GM21367 (cell line): ENCODE data around the gene STIP1.
A peak's percentile ranks its signal among the peaks of the same experiment; 100 is the strongest.

Experiments
- ATAC-seq: cut with Tn5 transposase; IDR thresholded peaks from one replicate; pipeline ENCODE4 v1.9.1; 2021; ENCODE audit not compliant: unreplicated experiment

The STIP1 gene

DNA sequence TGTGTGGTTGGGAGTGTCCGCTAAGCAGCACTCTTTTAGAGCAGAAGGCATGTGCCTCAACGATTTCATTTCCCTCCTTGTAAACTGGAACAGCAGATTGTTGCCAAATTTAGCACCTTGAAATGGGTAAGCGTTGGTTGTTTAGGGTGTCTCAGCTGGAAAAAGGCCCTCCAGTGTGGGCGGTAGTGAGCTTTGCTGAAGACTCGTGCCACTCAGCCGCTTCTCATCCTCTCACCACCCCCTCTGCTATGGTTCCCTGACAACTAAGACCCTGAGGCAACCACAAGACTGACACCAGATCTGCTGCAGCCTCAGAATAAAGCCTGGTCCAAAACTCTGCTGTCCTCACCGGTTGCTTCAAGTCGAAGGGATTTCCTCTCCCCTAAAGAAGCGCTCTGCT, 10.7 kb downstream of the STIP1 start:
- ATAC-seq, result no peak

- no peak for ATAC-seq
These were observed 12.5 kb downstream of the STIP1 start for GRCh38 chr11:64198511-64198910.

GRCh38 chr11:64201543-64201942, 15.6 kb downstream of the STIP1 start:
- ATAC-seq, result no peak

- no peak for ATAC-seq
These were observed 17.0 kb downstream of the STIP1 start for GRCh38 chr11:64202992-64203391.

DNA sequence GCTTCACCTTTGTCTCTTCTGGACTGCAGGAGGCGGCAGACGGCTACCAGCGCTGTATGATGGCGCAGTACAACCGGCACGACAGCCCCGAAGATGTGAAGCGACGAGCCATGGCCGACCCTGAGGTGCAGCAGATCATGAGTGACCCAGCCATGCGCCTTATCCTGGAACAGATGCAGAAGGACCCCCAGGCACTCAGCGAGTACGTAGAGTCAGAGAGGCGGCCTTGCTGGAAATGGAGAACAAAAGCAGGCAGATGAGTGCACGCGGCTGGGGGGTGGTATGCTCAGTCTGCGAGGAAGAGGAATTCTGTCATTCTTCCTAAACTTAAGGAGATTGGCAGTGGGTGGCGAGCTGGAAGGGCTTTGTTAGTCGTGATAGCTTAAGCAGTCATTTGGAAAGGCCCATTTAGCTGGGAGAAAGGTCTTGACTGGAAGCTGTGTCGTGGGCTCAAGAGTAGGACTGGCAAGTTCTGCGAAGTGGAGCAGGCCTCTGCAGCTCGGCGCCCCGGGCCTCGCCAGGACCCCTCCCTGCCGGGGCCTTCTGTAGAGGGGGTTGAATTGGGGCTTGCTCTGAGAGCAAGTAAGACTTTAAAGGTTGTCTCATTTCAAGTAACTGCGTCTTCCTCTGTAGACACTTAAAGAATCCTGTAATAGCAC, 17.6 kb downstream of the STIP1 start:
- ATAC-seq, result no peak

GRCh38 chr11:64204080-64204440, 18.1 kb downstream of the STIP1 start:
- ATAC-seq, result no peak

DNA sequence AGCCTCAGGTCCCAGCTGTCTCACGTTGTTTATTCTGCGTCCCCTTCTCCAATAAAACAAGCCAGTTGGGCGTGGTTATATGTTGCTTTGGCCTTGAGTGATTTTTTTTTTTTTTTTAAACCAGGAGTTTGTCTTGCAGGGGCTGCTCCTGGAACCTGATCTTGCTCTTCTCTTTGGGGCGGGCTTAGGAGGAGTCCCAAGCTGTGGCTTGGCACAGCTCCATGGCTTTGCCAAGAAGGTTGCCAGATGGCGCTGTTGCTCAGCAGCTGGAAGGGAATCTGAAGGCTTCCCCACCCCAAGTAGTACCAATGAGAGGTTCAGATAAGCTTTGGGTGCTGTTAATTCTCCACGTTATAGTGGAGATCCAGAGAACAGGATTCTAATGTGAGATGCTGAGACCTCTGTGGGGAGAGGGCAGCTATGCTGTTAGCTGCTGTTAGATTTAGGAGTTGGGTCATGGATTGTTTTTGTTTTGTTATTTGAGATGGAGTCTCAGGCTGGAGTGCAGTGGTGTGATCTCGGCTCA, 18.6 kb downstream of the STIP1 start:
- ATAC-seq, result no peak

DNA sequence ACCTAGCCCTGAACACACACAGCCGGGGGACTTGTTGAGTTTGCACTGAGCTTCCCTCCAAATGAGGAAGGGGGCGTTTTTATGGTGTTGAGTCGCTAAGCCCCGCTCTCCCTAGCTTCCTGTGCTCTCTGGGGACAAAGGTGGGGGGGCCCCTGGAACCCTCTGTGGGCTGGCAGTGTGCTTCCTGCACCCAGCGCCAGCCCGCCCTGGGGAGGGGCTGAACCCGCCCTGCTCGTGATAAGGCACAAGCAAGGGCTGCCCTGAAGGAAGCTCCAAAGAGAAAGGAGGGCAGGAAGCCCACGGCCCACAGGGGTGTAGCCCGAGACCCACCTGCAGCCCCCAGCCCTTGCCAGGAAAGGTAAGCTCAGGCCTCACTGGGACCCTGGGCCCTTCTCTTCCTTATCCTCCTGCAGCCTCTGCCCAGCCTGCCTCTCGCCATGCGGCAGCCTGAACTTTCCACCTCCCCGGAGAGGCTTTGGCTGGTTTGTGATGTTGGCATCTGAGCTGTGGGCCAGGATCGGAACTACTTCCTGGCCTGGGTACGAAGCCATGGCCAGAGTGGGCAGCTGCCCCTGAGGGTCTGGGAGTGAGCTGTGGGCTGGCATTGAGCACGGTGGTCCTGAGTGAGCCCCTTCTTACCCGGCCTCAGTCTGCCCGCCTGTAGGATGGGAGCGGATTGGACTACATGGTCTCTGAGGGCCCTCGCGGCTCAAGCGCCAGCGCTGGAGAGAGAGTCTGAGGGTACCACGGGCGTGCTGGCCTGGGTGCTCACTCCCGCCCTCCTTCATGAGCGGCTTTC, 20.7 kb downstream of the STIP1 start, which contains the start of gene FERMT3:
TSS of gene FERMT3 (plus strand) at position 265 of the 799 bp plus-strand sequence. CDS start 644 bp downstream, outside the sequence.
- peak; percentile 11 for ATAC-seq

GRCh38 chr11:64207256-64208085, 21.5 kb downstream of the STIP1 start:
- ATAC-seq, result peak; percentile 41

- no peak for ATAC-seq
These were observed 22.3 kb downstream of the STIP1 start for GRCh38 chr11:64208086-64208795.

DNA sequence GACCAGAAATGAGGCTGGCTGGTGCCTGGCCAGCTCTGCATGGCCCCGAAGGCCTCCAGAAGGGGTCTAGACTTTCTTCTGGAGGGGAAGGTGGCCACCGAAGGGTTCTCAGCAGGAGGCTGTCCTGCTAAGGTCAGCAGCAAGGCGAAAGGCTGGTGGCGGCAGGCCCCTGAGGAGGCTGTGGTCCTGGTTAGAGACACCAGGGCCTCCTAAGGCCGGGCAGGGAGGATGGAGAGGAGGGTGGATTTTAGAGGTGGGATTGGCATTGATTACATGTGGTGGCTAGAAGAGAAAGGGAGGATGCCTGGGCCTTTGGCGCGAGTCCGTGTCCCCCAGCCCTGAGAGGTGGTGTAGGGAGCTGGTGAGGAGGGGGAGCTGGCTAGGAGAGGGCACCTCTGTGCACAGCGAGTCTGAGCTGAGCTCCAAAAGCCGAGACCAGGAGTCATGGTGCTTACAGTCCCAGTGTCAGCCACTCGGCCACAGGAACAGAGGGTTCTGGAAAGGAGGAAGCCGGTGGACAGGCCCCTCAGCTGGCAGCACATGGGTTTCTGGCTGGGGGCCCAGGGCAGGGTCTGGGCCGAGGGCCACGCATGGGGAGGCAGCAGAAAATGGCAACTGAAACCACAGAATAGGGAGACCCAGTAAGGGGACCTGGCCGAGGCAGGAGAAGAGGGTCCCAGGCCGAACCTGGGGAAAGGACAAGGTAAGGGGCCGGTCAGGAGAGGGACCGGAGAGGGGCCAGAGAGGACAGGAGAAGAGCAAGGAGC, 23.0 kb downstream of the STIP1 start:
- ATAC-seq, result no peak

DNA sequence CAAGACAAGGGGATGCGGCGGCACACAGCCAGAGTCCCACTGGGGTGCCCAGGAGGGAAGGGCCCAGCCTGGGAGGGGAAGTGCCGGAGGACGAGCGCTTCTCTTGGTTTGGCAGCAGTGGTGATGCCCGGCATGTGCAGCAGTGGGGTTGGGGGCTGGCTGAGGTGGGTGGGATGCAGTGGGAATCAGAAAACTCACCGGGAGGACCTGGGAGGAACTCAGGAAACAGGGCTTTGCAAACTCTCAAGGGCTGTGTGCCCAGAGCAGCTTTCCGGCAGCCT, 23.5 kb downstream of the STIP1 start:
- no peak for ATAC-seq

DNA sequence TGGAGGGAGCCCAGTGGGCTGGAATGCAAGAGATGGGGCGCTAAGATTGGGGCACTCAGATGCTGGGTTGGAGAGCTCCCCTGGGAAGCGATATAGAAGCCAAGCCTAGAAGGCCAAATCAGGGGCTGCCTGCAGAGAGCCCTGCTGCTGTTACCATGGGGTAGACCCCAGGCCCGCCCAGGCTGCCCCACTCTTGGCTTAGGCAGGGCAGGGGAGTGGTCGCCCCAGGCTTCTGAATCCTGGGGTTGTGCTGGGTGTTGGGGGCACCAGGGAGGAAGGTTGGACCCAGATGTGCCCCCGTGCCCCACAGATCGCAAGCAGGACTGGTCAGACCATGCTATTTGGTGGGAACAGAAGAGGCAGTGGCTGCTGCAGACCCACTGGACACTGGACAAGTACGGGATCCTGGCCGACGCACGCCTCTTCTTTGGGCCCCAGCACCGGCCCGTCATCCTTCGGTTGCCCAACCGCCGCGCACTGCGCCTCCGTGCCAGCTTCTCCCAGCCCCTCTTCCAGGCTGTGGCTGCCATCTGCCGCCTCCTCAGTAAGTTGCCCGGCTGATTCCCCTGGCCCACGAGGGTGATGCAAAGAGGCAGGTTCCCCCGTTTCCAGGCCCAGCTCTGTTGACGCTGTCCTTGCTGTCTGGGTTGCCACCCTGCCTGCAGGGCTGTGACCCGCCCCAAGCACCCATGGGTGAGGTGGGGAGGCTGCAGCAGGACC, 24.5 kb downstream of the STIP1 start:
- ATAC-seq, result no peak

GRCh38 chr11:64211181-64211872, 25.4 kb downstream of the STIP1 start:
- ATAC-seq, result no peak

GRCh38 chr11:64216879-64217278, 30.9 kb downstream of the STIP1 start:
- no peak for ATAC-seq

- no peak for ATAC-seq
These were observed 32.8 kb downstream of the STIP1 start for GRCh38 chr11:64218628-64219353.

- ATAC-seq, result no peak
These were observed 33.3 kb downstream of the STIP1 start for GRCh38 chr11:64219354-64219684.

GRCh38 chr11:64219755-64220154, 33.8 kb downstream of the STIP1 start:
- ATAC-seq, result no peak
